ENCODE data around the gene DUSP1.
"Not testable (repeated sequence)": the region's sequence is repeated elsewhere in the genome, so short reads cannot be mapped to it uniquely, and the experiment has no call there.

Gene DUSP1

GRCh38 chr5:172770675-172771438 lies at the start of gene DUSP1:
TSS of gene DUSP1 (minus strand) at chr5:172771195. CDS start at chr5:172770952, 243 bp downstream.
- peaks cover 12% of the 10 kb centered on the region for H3K36me3 Mint-ChIP-seq (ENCODE audit: low read depth)
- peak within 1 kb of the TSS; percentile 99 for H3K27ac Mint-ChIP-seq
- peaks cover 39% of the 10 kb centered on the region for H3K4me1 Mint-ChIP-seq (ENCODE audit: low read depth)
- no peaks in the 10 kb centered on the region for H3K9me3 Mint-ChIP-seq
- H3K27me3 Mint-ChIP-seq (ENCODE audit: low read depth) = no peaks in the 10 kb centered on the region
- H3K4me3 Mint-ChIP-seq = peak within 1 kb of the TSS; percentile 89
- peak; percentile 93 for DNase-seq (ENCODE audit: low spot score)

DNA sequence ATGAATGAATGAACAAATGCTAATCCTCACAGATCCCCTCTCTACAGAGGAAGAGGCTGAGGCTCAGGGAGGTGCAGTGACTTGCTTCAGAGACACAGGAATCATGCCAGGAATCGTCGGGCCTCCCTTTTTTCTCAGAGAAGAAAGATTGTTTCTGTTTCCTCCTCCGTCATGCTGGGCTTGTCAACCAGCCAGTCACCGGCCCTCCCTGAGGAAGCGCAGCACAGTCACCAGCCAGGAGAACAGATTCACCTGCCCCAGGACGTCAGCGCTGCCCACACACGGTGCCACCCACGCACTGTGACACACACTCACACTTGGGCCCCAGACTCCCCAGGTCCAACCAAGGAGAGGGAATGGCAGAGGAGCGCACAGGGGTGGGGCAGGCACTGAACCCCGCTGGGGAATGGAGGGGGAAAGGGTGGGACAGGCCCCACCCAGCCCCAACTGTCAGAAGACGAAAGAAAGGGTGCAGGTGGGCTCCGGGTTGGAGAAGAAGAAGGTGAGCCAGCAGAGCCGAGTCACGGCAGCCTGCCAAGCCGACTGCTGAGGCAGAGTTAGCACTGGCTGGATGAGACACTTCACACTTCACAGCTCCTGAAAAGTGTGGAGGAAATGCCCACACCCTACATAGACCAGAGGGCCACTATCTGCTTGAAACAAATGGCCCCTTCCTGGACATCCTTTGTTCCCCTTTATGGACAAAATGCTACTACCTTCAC lies 49.2 kb upstream of the DUSP1 start:
- no peak overlapping the region for H3K27ac Mint-ChIP-seq
- DNase-seq (ENCODE audit: low spot score) = peak; percentile 17
- H3K4me1 Mint-ChIP-seq (ENCODE audit: low read depth) = no peaks in the 10 kb centered on the region
- H3K36me3 Mint-ChIP-seq (ENCODE audit: low read depth) = peaks cover under 1% of the 10 kb centered on the region
- no peaks in the 10 kb centered on the region for H3K27me3 Mint-ChIP-seq (ENCODE audit: low read depth)
- no peak overlapping the region for H3K4me3 Mint-ChIP-seq
- H3K9me3 Mint-ChIP-seq = peaks cover 3% of the 10 kb centered on the region

DNA sequence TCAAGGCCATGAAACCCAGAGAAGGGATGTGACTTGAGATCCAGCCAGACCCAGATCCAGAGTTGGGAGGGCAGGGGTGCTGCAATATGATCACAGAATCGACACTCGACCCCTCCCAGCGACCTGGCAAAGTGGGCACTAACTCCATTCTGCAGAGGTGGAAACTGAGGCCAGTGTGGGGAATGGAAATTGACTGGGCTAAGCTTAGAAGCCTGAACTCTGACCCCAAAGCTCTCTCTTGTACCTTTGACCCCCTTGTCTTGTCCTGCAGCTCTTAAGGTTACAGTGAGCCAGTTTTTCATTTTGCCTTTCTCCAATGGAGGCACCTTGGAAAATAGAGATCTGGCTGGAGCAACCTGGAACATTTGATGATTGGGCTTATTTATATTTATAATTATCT lies 48.6 kb upstream of the DUSP1 start:
- no peaks in the 10 kb centered on the region for H3K4me1 Mint-ChIP-seq (ENCODE audit: low read depth)
- H3K27me3 Mint-ChIP-seq (ENCODE audit: low read depth) = no peaks in the 10 kb centered on the region
- no peaks in the 10 kb centered on the region for H3K9me3 Mint-ChIP-seq
- H3K27ac Mint-ChIP-seq = no peak overlapping the region
- H3K36me3 Mint-ChIP-seq (ENCODE audit: low read depth) = no peaks in the 10 kb centered on the region
- H3K4me3 Mint-ChIP-seq = no peak overlapping the region
- DNase-seq (ENCODE audit: low spot score) = no peak

DNA sequence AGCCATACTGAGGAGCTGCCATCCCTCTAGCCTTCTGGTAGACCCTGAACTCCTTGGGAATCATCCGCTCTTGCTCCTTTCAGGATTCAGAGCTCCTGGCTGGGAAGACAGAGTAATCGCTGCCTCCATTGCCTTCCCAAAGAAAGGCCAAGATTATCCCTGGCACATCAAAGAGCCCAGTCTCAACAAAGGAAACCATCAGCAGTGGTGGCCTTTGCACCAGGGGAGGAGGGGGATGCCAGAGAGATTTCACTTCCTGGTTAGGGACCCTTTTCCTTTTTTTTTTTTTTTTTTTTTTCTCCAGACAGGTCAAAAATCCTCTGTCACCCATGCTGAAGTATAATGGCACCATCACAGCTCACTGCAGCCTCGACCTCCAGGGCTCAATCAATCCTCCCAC lies 47.1 kb upstream of the DUSP1 start:
- Mint-ChIP-seq H3K4me3 (no peak overlapping the region), H3K4me1 (ENCODE audit: low read depth) (no peaks in the 10 kb centered on the region), H3K36me3 (ENCODE audit: low read depth) (no peaks in the 10 kb centered on the region), H3K9me3 (no peaks in the 10 kb centered on the region), H3K27ac (no peak overlapping the region), H3K27me3 (ENCODE audit: low read depth) (no peaks in the 10 kb centered on the region)
- DNase-seq (ENCODE audit: low spot score) = no peak

DNA sequence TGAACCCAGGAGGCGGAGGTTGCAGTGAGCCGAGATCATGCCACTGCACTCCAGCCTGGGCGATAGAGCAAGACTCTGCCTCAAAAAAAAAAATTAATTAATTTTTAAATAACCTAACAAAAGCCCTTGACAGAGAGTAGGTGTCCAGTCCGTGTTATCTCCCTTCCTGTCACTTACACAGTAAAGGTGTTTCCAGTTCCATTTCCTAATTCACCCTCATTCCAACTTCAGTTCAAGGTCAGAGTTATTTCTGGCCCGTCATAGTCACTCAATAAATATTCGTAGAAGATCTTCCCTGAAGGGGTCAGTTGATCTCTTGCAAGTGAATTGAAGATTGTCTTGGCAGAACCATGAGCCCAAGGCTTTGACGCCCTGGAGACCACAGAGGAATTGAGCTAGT lies 46.7 kb upstream of the DUSP1 start:
- Mint-ChIP-seq H3K27ac (no peak overlapping the region), H3K4me1 (ENCODE audit: low read depth) (no peaks in the 10 kb centered on the region), H3K9me3 (no peaks in the 10 kb centered on the region), H3K4me3 (no peak overlapping the region), H3K36me3 (ENCODE audit: low read depth) (no peaks in the 10 kb centered on the region), H3K27me3 (ENCODE audit: low read depth) (no peaks in the 10 kb centered on the region)
- no peak for DNase-seq (ENCODE audit: low spot score)

DNA sequence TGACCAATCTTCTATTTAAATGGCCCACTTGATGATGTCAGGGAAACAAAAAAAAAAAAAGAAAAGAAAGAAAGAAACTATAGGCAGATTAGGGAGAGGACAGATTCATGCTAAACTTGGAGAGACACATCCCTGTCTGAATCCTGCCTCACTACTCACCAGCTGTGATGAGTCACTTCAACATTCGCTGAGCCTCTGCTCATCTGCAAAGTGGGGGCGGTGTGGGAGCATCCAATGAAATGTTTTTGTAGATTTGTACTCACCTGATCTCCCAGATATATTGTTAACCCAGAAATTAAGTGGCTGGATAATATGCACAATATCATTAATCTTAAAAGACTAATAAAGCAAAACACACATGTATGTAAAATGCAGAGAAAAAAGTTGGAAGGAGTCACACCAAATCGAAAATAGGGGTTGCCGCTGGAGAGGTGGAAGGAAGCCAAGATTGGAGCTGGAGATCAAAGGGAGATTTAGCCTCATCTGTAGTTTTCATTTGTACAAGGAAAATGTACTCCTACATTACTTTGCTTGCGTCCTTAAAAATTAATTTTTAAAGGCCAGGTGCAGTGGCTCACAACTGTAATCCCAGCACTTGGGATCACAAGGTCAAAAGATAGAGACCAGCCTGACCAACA lies 46.0 kb upstream of the DUSP1 start:
- Mint-ChIP-seq H3K27me3 (ENCODE audit: low read depth) (no peaks in the 10 kb centered on the region), H3K4me1 (ENCODE audit: low read depth) (no peaks in the 10 kb centered on the region), H3K4me3 (no peak overlapping the region), H3K27ac (no peak overlapping the region), H3K36me3 (ENCODE audit: low read depth) (no peaks in the 10 kb centered on the region), H3K9me3 (no peaks in the 10 kb centered on the region)
- DNase-seq (ENCODE audit: low spot score) = no peak

DNA sequence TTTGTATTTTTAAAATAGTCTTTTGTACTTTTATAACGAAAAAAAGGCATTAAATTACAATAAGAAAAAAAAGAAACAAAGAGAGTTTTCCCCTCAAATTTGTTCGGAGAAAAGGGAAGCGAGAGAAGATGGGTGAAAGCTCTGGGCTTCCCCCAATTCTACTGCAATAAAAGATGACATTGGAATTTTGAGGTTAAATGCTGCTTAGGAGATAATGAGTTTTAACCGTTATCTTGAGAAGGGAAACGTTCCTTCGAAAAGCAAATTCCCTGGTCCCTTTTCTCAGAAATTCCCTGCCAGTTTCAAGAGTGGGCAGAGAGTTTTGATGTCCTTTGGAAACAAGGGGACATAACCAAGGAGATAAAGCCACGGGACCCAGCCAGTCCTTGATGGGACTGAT lies 44.6 kb upstream of the DUSP1 start:
- no peak overlapping the region for H3K4me3 Mint-ChIP-seq
- peaks cover 1% of the 10 kb centered on the region for H3K9me3 Mint-ChIP-seq
- H3K4me1 Mint-ChIP-seq (ENCODE audit: low read depth) = no peaks in the 10 kb centered on the region
- no peaks in the 10 kb centered on the region for H3K36me3 Mint-ChIP-seq (ENCODE audit: low read depth)
- DNase-seq (ENCODE audit: low spot score) = no peak
- no peaks in the 10 kb centered on the region for H3K27me3 Mint-ChIP-seq (ENCODE audit: low read depth)
- no peak overlapping the region for H3K27ac Mint-ChIP-seq

- H3K4me3 Mint-ChIP-seq; DNase-seq (ENCODE audit: low spot score); H3K27me3 Mint-ChIP-seq (ENCODE audit: low read depth); H3K27ac Mint-ChIP-seq; H3K36me3 Mint-ChIP-seq (ENCODE audit: low read depth): not testable (repeated sequence)
- Mint-ChIP-seq H3K9me3 (peaks cover 10% of the 10 kb centered on the region), H3K4me1 (ENCODE audit: low read depth) (peaks cover 14% of the 10 kb centered on the region)
Measured at GRCh38 chr5:172810996-172811395, 40.0 kb upstream of the DUSP1 start.

DNA sequence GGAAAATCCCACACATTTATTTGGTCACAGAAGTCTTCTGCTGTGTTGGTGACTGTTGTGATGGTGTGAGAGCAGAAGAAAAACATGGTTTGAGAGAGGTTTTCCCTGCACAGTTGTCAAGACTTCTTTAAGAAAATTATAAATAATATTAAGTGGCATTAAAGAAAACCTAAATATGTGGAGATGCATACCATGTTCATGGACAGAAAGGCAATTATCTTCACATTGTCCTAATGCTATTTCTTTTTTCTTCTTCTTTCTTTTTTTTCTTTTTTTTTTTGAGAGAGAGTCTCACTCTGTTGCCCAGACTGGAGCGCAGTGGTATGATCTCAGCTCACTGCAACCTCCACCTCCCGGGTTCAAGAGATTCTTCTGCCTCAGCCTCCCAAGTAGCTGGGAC lies 38.8 kb upstream of the DUSP1 start:
- no peaks in the 10 kb centered on the region for H3K27me3 Mint-ChIP-seq (ENCODE audit: low read depth)
- H3K27ac Mint-ChIP-seq = no peak overlapping the region
- H3K9me3 Mint-ChIP-seq = peaks cover 10% of the 10 kb centered on the region
- H3K4me1 Mint-ChIP-seq (ENCODE audit: low read depth) = peaks cover 14% of the 10 kb centered on the region
- no peak overlapping the region for H3K4me3 Mint-ChIP-seq
- H3K36me3 Mint-ChIP-seq (ENCODE audit: low read depth) = peaks cover 2% of the 10 kb centered on the region
- no peak for DNase-seq (ENCODE audit: low spot score)

DNA sequence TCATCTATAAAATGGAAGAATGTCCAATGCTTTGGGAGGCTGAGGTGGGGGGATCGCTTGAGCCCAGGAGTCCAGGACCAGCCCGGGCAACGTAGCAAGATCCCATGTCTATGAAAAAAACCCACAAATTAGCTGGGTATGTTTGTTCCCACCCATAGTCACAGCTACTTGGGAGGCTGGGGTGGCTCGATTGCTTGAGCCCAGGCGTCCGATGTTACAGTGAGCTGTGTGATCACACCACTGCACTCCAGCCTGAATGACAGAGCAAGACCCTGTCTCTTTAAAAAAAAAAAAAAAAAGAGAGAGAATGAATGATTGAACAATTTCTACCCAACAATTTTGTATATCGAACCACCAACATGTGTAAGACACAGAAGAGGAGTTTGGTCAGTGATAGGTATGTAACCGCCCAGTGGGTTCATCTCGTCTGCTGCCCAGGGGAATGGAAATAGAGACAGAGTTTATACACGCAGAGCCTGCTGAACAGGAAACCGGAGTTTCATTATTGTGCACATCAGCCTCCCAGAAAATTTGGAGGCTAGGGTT lies 36.8 kb upstream of the DUSP1 start:
- Mint-ChIP-seq H3K4me3 (peak overlapping the region; percentile 77), H3K9me3 (peaks cover 10% of the 10 kb centered on the region), H3K27ac (peak overlapping the region; percentile 84)

GRCh38 chr5:172806897-172807672 lies 36.1 kb upstream of the DUSP1 start:
- Mint-ChIP-seq H3K27ac (peak overlapping the region; percentile 84), H3K4me3 (peak overlapping the region; percentile 77), H3K27me3 (ENCODE audit: low read depth) (no peaks in the 10 kb centered on the region), H3K9me3 (peaks cover 10% of the 10 kb centered on the region), H3K4me1 (ENCODE audit: low read depth) (peaks cover 14% of the 10 kb centered on the region), H3K36me3 (ENCODE audit: low read depth) (peaks cover 2% of the 10 kb centered on the region)
- DNase-seq (ENCODE audit: low spot score) = peak; percentile 80

More for the DNA sequence above, 36.8 kb upstream of the DUSP1 start:
- Mint-ChIP-seq H3K36me3 (ENCODE audit: low read depth) (peaks cover 2% of the 10 kb centered on the region), H3K4me1 (ENCODE audit: low read depth) (peaks cover 14% of the 10 kb centered on the region), H3K27me3 (ENCODE audit: low read depth) (no peaks in the 10 kb centered on the region)
- DNase-seq (ENCODE audit: low spot score) = no peak

GRCh38 chr5:172805736-172806255 lies 34.8 kb upstream of the DUSP1 start:
- peaks cover 10% of the 10 kb centered on the region for H3K9me3 Mint-ChIP-seq
- H3K36me3 Mint-ChIP-seq (ENCODE audit: low read depth) = peaks cover 2% of the 10 kb centered on the region
- H3K4me1 Mint-ChIP-seq (ENCODE audit: low read depth) = peaks cover 14% of the 10 kb centered on the region
- no peak overlapping the region for H3K27ac Mint-ChIP-seq
- H3K27me3 Mint-ChIP-seq (ENCODE audit: low read depth) = no peaks in the 10 kb centered on the region
- DNase-seq (ENCODE audit: low spot score) = no peak
- H3K4me3 Mint-ChIP-seq = no peak overlapping the region

- Mint-ChIP-seq H3K27ac (no peak overlapping the region), H3K27me3 (ENCODE audit: low read depth) (no peaks in the 10 kb centered on the region), H3K4me3 (no peak overlapping the region), H3K9me3 (peaks cover 4% of the 10 kb centered on the region), H3K36me3 (ENCODE audit: low read depth) (peaks cover 2% of the 10 kb centered on the region), H3K4me1 (ENCODE audit: low read depth) (peaks cover 14% of the 10 kb centered on the region)
- DNase-seq (ENCODE audit: low spot score) = no peak
Measured at GRCh38 chr5:172805018-172805683, 34.2 kb upstream of the DUSP1 start.
